ENCODE results near the gene AR. TPM values are rescaled to one million over a fixed set of nuclear protein-coding genes. Genes with fewer than 3 reads are reported as not detected.

Gene AR, protein sequence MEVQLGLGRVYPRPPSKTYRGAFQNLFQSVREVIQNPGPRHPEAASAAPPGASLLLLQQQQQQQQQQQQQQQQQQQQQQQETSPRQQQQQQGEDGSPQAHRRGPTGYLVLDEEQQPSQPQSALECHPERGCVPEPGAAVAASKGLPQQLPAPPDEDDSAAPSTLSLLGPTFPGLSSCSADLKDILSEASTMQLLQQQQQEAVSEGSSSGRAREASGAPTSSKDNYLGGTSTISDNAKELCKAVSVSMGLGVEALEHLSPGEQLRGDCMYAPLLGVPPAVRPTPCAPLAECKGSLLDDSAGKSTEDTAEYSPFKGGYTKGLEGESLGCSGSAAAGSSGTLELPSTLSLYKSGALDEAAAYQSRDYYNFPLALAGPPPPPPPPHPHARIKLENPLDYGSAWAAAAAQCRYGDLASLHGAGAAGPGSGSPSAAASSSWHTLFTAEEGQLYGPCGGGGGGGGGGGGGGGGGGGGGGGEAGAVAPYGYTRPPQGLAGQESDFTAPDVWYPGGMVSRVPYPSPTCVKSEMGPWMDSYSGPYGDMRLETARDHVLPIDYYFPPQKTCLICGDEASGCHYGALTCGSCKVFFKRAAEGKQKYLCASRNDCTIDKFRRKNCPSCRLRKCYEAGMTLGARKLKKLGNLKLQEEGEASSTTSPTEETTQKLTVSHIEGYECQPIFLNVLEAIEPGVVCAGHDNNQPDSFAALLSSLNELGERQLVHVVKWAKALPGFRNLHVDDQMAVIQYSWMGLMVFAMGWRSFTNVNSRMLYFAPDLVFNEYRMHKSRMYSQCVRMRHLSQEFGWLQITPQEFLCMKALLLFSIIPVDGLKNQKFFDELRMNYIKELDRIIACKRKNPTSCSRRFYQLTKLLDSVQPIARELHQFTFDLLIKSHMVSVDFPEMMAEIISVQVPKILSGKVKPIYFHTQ
- polyA plus RNA-seq (2012; ENCODE audit: low read depth, missing spikeins) = not detected

DNA sequence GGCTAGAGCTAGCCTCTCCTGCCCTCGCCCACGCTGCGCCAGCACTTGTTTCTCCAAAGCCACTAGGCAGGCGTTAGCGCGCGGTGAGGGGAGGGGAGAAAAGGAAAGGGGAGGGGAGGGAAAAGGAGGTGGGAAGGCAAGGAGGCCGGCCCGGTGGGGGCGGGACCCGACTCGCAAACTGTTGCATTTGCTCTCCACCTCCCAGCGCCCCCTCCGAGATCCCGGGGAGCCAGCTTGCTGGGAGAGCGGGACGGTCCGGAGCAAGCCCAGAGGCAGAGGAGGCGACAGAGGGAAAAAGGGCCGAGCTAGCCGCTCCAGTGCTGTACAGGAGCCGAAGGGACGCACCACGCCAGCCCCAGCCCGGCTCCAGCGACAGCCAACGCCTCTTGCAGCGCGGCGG is at the start of gene AR:
AR (plus strand) TSS at position 204 of the 400 bp plus-strand sequence. CDS start 1,126 bp downstream, outside the sequence.
- FAIRE-seq (no peak), DNase-seq (ENCODE audit: insufficient read length, low spot score) (no peak)
- TF ChIP-seq POLR2AphosphoS5 (IDR thresholded peaks at IDR 0.05; ENCODE audit: low read depth, low read length) (no peak), POLR2A (IDR thresholded peaks at IDR 0.05; ENCODE audit: low read depth, low read length) (no peak), SPI1 (IDR thresholded peaks at IDR 0.05; ENCODE audit: low read depth, low read length) (no peak), TAF1 (IDR thresholded peaks at IDR 0.05; ENCODE audit: low read depth, low read length) (no peak), POU2F2 (IDR thresholded peaks at IDR 0.05; ENCODE audit: low read depth, low read length) (no peak), PAX5 (IDR thresholded peaks at IDR 0.05; ENCODE audit: insufficient read depth, low read length, severe bottlenecking) (no peak)

DNA sequence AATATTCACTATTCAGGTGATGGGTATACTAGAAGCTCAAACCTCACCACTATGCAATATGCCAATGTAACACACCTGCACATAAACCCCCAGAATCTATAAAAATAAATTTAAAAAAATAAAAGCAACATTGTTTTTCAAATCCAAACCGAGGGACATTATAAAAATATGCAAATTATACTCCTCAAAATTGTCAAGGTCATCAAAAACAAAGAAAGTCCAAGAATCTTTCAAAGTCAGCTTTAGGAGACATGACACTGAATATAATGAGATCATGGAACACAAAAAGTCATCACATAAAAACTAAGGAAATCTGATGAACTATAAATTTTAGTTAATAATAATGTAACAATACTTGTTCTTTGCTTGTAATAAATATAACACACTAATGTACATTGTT is 43.2 kb upstream of the AR start:
- no peak for FAIRE-seq
- TF ChIP-seq SPI1 (IDR thresholded peaks at IDR 0.05; ENCODE audit: low read depth, low read length) (no peak), PAX5 (IDR thresholded peaks at IDR 0.05; ENCODE audit: insufficient read depth, low read length, severe bottlenecking) (no peak), POLR2AphosphoS5 (IDR thresholded peaks at IDR 0.05; ENCODE audit: low read depth, low read length) (no peak), POU2F2 (IDR thresholded peaks at IDR 0.05; ENCODE audit: low read depth, low read length) (no peak), TAF1 (IDR thresholded peaks at IDR 0.05; ENCODE audit: low read depth, low read length) (no peak), POLR2A (IDR thresholded peaks at IDR 0.05; ENCODE audit: low read depth, low read length) (no peak)
- no peak for DNase-seq (ENCODE audit: insufficient read length, low spot score)

DNA sequence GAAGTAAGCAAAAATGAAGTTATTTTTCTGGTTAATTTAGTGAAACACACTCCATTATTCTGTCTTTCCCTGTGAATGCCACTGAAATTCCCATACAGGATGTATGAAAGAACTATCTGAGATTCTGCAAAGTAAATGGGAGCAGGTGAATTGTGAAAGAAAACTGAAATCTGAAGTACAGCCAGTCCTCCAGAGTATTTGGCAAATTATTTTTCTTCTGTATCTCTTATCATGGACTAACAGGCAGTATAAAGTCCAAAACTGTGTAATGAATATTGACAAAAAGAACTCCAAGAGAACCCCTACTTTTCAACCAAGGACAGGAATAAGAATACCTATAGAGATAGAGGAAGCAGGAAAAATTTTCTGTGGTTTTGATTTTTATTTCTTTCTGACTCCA is 40.8 kb upstream of the AR start:
- TF ChIP-seq TAF1 (IDR thresholded peaks at IDR 0.05; ENCODE audit: low read depth, low read length) (no peak), POU2F2 (IDR thresholded peaks at IDR 0.05; ENCODE audit: low read depth, low read length) (no peak), POLR2A (IDR thresholded peaks at IDR 0.05; ENCODE audit: low read depth, low read length) (no peak), POLR2AphosphoS5 (IDR thresholded peaks at IDR 0.05; ENCODE audit: low read depth, low read length) (no peak), PAX5 (IDR thresholded peaks at IDR 0.05; ENCODE audit: insufficient read depth, low read length, severe bottlenecking) (no peak), SPI1 (IDR thresholded peaks at IDR 0.05; ENCODE audit: low read depth, low read length) (no peak)
- DNase-seq (ENCODE audit: insufficient read length, low spot score) = no peak
- FAIRE-seq = no peak

DNA sequence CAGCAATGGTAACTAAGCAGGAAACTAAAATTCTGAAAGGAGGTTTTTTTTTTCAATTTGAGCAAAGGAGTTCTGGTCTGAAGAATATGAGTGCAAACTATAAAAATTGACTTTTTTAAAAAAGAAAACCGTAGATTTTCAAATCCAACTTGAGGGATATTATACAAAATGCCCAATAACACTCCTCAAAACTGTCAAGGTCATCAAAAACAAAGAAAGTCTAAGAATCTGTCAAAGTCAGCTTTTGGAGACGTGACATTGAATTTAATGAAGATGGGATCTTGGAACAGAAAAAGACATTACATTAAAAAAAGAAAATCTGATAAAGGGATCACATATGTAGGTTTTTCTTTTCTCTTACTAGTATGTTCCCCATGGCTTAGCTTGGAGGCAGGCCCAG is 40.4 kb upstream of the AR start:
- TF ChIP-seq POU2F2 (IDR thresholded peaks at IDR 0.05; ENCODE audit: low read depth, low read length) (no peak), POLR2AphosphoS5 (IDR thresholded peaks at IDR 0.05; ENCODE audit: low read depth, low read length) (no peak), SPI1 (IDR thresholded peaks at IDR 0.05; ENCODE audit: low read depth, low read length) (no peak), PAX5 (IDR thresholded peaks at IDR 0.05; ENCODE audit: insufficient read depth, low read length, severe bottlenecking) (no peak), TAF1 (IDR thresholded peaks at IDR 0.05; ENCODE audit: low read depth, low read length) (no peak), POLR2A (IDR thresholded peaks at IDR 0.05; ENCODE audit: low read depth, low read length) (no peak)
- no peak for FAIRE-seq
- no peak for DNase-seq (ENCODE audit: insufficient read length, low spot score)

DNA sequence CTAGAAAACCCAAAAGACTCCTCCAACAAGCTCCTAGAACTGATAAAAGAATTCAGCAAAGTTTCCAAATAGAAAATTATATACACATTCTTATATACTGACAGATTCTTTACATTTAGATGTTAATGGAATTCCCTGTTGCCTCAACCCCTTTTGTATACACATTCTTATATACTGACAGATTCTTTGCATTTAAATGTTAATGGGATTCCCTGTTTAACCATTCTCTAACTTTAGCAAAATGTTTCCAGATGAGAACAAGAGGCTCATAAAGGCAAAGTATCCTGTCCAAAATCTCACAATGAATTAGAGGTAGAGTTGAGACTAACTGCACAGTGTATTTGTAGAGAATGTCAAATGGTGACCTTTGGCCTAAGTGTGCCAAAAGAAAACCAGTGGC is 23.1 kb upstream of the AR start:
- TF ChIP-seq PAX5 (IDR thresholded peaks at IDR 0.05; ENCODE audit: insufficient read depth, low read length, severe bottlenecking) (no peak), SPI1 (IDR thresholded peaks at IDR 0.05; ENCODE audit: low read depth, low read length) (no peak), TAF1 (IDR thresholded peaks at IDR 0.05; ENCODE audit: low read depth, low read length) (no peak), POLR2A (IDR thresholded peaks at IDR 0.05; ENCODE audit: low read depth, low read length) (no peak), POU2F2 (IDR thresholded peaks at IDR 0.05; ENCODE audit: low read depth, low read length) (no peak), POLR2AphosphoS5 (IDR thresholded peaks at IDR 0.05; ENCODE audit: low read depth, low read length) (no peak)
- DNase-seq (ENCODE audit: insufficient read length, low spot score) (no peak), FAIRE-seq (no peak)

DNA sequence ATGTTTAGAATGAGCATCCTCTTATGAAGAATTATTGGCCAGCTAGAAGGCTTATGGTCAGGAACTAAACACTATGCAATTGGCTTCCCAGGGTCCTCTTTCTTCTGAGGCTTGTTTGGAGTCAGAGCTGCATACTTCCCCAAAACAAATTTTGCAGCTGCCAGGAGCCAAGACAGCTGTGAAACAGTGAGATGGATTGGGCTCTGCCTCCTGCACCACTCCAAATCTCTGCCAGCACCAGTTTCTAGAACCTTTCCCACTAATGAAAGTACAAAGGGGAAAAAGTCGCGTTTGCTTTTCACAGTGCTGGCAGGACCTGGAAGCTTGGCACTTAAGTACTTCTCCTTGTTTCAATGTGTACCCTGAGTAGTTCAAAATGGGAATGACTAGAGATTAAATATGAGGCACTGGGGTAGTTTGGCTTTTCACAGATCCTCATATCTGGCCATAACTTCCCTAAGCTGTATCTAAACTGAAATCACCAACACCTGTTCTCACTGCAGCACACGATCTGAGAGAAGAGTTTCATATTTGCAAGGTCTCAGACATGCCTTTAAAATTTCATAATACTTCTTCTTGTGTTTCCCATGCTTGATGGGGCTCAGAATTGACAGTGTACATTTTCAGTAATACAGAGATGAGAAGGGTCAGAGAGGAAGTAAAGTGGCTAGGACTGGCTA is 20.7 kb upstream of the AR start:
- DNase-seq (ENCODE audit: insufficient read length, low spot score) (no peak), FAIRE-seq (no peak)
- no peak for TF ChIP-seq TAF1 (IDR thresholded peaks at IDR 0.05; ENCODE audit: low read depth, low read length)
- TF ChIP-seq SPI1 (IDR thresholded peaks at IDR 0.05; ENCODE audit: low read depth, low read length) = no peak
- no peak for TF ChIP-seq PAX5 (IDR thresholded peaks at IDR 0.05; ENCODE audit: insufficient read depth, low read length, severe bottlenecking)
- TF ChIP-seq POLR2A (IDR thresholded peaks at IDR 0.05; ENCODE audit: low read depth, low read length) = no peak
- no peak for TF ChIP-seq POU2F2 (IDR thresholded peaks at IDR 0.05; ENCODE audit: low read depth, low read length)
- no peak for TF ChIP-seq POLR2AphosphoS5 (IDR thresholded peaks at IDR 0.05; ENCODE audit: low read depth, low read length)

DNA sequence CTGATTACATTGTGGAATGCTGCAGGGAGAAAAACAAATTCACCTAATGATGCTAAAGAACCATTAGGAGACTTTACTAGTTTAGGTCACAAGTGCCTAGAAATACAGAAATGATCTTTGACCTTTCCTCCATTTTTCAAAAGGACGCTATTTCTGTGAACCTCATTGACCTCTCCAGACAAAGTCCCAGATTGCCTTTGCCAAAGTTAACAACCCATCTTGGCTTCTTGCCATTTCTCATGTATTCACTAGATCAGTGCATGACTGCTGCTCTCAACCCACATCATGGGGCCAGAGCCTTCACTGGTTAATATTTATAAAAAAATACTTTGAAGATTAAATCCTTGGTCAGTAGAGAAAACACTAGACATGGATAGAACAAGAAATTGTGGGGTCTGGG is 19.9 kb upstream of the AR start:
- no peak for DNase-seq (ENCODE audit: insufficient read length, low spot score)
- no peak for FAIRE-seq
- TF ChIP-seq POLR2A (IDR thresholded peaks at IDR 0.05; ENCODE audit: low read depth, low read length) (no peak), SPI1 (IDR thresholded peaks at IDR 0.05; ENCODE audit: low read depth, low read length) (no peak), POLR2AphosphoS5 (IDR thresholded peaks at IDR 0.05; ENCODE audit: low read depth, low read length) (no peak), TAF1 (IDR thresholded peaks at IDR 0.05; ENCODE audit: low read depth, low read length) (no peak), POU2F2 (IDR thresholded peaks at IDR 0.05; ENCODE audit: low read depth, low read length) (no peak), PAX5 (IDR thresholded peaks at IDR 0.05; ENCODE audit: insufficient read depth, low read length, severe bottlenecking) (no peak)

DNA sequence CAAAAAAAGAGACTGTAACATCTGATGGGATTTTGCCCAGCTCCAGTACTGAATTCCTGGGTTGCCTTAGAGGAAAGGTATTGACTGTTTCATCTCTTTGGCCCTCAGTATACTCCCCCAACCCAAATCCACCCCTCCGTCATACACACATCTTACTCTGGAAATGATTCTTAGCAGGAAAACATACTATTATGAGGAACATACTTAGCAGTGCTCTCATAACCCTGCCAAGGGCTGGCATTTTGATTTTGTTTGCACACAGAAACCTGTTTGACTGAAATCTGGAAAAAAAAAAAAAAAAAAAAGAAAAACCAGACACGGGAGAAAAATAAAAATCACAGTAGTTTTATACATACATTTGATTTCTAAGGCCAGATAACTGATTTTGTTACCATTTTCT is 19.4 kb upstream of the AR start:
- no peak for FAIRE-seq
- no peak for TF ChIP-seq POU2F2 (IDR thresholded peaks at IDR 0.05; ENCODE audit: low read depth, low read length)
- TF ChIP-seq POLR2AphosphoS5 (IDR thresholded peaks at IDR 0.05; ENCODE audit: low read depth, low read length) = no peak
- TF ChIP-seq TAF1 (IDR thresholded peaks at IDR 0.05; ENCODE audit: low read depth, low read length) = no peak
- TF ChIP-seq PAX5 (IDR thresholded peaks at IDR 0.05; ENCODE audit: insufficient read depth, low read length, severe bottlenecking) = no peak
- no peak for TF ChIP-seq SPI1 (IDR thresholded peaks at IDR 0.05; ENCODE audit: low read depth, low read length)
- no peak for TF ChIP-seq POLR2A (IDR thresholded peaks at IDR 0.05; ENCODE audit: low read depth, low read length)
- DNase-seq (ENCODE audit: insufficient read length, low spot score) = no peak
